A673 (cell line): ENCODE data around the gene CSPG4.

Experiments
- EZH2 ChIP-seq: fragments of 200-600 bp; sonication (generic); IDR thresholded peaks from 2 replicates; pipeline ENCODE4 v1.6.1; 2017; ENCODE audit warnings: borderline replicate concordance, low read depth, mild to moderate bottlenecking, mixed read lengths, antibody characterized with exemption, low read length; ENCODE audit not compliant: poor library complexity, severe bottlenecking
- TF ChIP-seq, protein P1 (sequence below): fragments of 300-800, 200-600 bp; sonication (generic); conservative IDR thresholded peaks from 2 replicates; pipeline ENCODE4 v1.5.1; 2017; ENCODE audit warnings: low read depth, mild to moderate bottlenecking, antibody characterized with exemption, low read length, moderate library complexity, mixed read lengths

DNA sequence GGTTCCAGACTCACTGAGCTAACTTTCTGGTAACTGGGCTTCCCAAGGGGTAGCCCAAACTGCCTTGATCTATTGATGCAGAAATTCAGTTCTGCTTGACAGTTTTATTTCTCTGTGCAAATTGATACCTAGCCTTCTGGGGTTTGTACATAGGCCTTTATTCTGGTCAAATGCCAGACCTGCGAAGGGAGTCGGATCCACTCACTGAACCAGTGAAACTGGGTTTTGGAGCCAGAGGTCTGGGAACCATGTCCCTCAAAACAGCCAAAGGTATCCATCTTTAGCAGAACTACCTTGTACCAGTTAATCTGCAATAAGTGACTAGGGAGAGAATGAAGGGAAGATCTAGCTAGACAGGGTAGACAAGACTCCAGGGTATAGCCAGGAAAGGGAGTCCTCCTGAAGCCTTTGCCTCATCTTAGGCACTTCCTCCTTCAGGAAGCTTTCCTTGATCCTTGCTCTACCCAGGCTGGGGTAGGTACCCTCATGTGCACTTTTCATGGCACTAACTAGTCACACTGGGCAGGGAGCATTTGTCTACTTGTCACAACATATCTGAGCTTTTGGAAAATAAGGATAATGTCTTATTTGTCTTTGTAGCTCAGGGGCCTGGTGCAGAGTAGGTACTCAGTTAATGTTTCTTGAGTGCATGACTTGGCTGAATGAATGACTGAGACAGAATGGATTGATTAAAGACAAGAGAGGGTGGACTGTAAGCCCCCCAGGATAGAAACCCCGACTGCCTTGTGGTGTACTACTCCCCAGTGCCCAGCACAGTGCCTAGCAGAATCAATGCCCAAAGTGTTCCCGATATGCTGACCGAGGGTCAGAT is 66.3 kb downstream of the CSPG4 start:
- TF ChIP-seq, protein P1, sequence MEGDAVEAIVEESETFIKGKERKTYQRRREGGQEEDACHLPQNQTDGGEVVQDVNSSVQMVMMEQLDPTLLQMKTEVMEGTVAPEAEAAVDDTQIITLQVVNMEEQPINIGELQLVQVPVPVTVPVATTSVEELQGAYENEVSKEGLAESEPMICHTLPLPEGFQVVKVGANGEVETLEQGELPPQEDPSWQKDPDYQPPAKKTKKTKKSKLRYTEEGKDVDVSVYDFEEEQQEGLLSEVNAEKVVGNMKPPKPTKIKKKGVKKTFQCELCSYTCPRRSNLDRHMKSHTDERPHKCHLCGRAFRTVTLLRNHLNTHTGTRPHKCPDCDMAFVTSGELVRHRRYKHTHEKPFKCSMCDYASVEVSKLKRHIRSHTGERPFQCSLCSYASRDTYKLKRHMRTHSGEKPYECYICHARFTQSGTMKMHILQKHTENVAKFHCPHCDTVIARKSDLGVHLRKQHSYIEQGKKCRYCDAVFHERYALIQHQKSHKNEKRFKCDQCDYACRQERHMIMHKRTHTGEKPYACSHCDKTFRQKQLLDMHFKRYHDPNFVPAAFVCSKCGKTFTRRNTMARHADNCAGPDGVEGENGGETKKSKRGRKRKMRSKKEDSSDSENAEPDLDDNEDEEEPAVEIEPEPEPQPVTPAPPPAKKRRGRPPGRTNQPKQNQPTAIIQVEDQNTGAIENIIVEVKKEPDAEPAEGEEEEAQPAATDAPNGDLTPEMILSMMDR, result no peak
- no peak for TF ChIP-seq EZH2
